ENCODE data around the gene KLF6.

Gene KLF6

DNA sequence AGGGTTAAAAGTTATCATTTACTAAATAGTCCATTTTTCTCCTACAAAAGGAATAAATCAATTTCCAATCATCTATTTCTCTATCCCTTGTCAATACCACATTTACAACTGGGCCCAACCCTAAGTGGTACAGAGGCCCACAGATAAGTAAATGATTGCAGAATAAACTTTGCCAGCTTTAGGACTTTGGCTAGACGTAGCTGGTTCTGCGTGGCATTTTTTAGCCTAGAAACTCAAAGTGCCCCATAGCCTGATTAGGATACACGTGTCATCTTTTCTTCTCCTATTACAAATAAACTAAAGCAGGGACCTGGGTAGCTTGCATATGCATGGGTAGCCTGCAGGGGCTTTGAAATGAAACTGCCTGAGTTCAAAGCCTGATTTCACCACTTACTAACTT, 56.4 kb downstream of the KLF6 start:
- no peak for DNase-seq (ENCODE audit: low spot score)

DNA sequence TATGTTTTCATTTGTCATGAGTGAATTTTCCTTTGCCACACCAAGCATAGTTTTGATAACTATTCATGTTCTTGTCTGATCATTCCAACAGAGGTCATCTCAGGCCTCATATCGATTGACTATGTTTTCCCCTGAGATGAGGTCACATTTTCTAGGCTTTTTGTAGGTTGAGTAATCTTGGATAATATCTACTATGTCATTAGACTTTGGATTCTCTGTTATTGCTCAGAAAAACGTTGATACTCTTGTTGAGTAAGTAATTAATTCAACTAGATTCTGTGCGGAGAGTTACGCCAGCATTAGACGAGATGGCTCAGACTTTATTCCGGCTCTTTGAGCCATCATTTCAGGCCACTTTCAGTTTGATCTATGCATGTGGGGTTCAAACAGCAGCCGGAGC, 57.7 kb downstream of the KLF6 start:
- DNase-seq (ENCODE audit: low spot score), result no peak

Data from SW480 (cell line).